Measurements from ENCODE around the gene E2F6. TPM values are rescaled to one million over a fixed set of nuclear protein-coding genes. Genes with fewer than 3 reads are reported as not detected.

E2F6 gene
- total RNA-seq, 4 donors from 2014 or later, result 29.4 to 46.1 (median 36.2) TPM

DNA sequence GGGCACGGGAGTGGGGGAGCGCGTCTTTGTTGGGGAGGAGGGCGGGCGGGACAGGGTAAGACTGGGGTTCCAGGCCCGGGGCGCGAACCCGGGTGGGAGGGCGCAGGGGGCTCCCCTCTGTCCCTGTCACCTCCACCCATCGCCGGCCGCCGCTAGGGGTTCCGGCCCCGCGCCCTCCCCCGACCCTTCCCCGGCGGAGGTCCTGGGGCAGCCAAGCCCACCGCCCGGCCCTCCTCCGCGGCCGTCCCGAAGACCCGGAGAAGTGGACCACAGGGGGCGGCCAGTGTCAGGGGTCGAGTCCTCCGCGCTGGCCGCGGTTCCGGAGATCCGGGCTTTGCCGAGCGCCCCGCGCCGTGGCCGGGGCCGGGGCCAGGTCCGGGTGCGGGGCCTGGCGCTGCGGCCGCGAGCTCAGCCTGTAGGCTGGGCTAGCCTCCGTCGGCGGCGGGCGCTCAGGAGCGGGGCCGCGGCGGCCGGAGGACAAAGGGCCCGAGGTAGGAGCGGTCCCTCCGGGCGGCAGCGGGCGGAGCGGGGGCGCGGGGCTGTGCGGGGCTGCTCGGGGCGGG, 16.6 kb upstream of the E2F6 start:
- intact Hi-C loops (cut with DNase I; ENCODE audit: low total_unique reads), result no loop called here
- Histone ChIP-seq H3K4me1 (peaks cover 0 to 7% of the 10 kb centered on the region in 2 donors), H3K36me3 (no peaks in the 10 kb centered on the region), H3K27me3 (no peaks in the 10 kb centered on the region), H3K4me3 (peak overlapping the region; percentile 54 to 60 (median 59)), H3K27ac (peak overlapping the region; percentile 49 to 78 (median 66)), H3K9me3 (no peaks in the 10 kb centered on the region)
- DNase-seq (no peak), ATAC-seq (peak in 1 of 2 donors; percentile 47)
- in situ Hi-C loops (cut with MboI; ENCODE audit: low sequenced_read_pairs in 4 of 4), result loop anchor here in 3 of 4 donors (25.0 kb wide), 2 partner anchors 205 to 305 kb away; no protein-coding TSS in a partner anchor
- TF ChIP-seq, protein P1, sequence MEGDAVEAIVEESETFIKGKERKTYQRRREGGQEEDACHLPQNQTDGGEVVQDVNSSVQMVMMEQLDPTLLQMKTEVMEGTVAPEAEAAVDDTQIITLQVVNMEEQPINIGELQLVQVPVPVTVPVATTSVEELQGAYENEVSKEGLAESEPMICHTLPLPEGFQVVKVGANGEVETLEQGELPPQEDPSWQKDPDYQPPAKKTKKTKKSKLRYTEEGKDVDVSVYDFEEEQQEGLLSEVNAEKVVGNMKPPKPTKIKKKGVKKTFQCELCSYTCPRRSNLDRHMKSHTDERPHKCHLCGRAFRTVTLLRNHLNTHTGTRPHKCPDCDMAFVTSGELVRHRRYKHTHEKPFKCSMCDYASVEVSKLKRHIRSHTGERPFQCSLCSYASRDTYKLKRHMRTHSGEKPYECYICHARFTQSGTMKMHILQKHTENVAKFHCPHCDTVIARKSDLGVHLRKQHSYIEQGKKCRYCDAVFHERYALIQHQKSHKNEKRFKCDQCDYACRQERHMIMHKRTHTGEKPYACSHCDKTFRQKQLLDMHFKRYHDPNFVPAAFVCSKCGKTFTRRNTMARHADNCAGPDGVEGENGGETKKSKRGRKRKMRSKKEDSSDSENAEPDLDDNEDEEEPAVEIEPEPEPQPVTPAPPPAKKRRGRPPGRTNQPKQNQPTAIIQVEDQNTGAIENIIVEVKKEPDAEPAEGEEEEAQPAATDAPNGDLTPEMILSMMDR (IDR thresholded peaks at IDR 0.05 in 4 of 5, conservative IDR thresholded peaks at IDR 0.05 in 1 of 5), result no peak
- peak in 1 of 2 donors; percentile 20 for TF ChIP-seq POLR2A (IDR thresholded peaks at IDR 0.05)

DNA sequence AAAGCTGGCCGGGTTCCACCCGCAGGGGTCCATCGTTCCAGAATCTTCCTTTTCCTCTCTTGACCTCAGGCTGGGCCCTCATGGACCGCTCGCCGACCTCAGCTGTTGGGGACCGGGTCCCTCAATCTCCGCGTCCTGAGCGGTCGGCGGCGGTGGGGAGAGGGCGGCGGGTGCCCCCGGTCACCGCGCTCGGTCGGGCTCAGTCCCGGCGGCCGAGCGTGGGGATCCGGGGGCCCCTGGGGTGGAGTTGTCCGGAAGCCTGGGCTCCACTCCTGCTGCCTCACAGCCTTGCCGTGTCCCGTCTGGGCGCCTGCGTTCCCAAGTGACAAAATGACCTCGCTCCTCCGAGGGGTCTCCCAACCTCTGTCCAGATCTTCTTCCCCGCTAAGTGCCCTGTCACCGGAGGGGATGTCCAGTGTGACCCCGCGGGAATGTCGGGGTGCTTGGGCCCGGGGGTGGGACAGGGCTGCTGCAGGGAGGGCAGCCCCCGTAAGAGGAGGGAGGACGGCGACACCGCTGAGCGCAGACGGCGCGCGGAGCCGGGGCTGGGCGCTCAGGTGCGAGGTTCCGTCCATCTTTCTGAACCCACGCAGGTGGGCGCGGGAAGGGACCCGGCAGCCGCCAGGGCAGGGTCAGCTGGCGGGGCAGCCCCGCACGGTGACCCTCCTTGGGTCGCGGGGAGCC, 16.0 kb upstream of the E2F6 start:
- Histone ChIP-seq H3K9me3 (no peaks in the 10 kb centered on the region), H3K27me3 (no peaks in the 10 kb centered on the region), H3K36me3 (no peaks in the 10 kb centered on the region), H3K4me3 (peak overlapping the region; percentile 54 to 60 (median 59)), H3K4me1 (peaks cover 0 to 7% of the 10 kb centered on the region in 2 donors), H3K27ac (peak overlapping the region; percentile 49 to 78 (median 66))
- DNase-seq (no peak), ATAC-seq (no peak)
- intact Hi-C loops (cut with DNase I; ENCODE audit: low total_unique reads), result no loop called here
- in situ Hi-C loops (cut with MboI; ENCODE audit: low sequenced_read_pairs in 4 of 4), result loop anchor here in 3 of 4 donors (25.0 kb wide), 2 partner anchors 205 to 305 kb away; no protein-coding TSS in a partner anchor
- TF ChIP-seq POLR2A (IDR thresholded peaks at IDR 0.05), result no peak
- TF ChIP-seq, protein P1 (IDR thresholded peaks at IDR 0.05 in 4 of 5, conservative IDR thresholded peaks at IDR 0.05 in 1 of 5), result no peak

DNA sequence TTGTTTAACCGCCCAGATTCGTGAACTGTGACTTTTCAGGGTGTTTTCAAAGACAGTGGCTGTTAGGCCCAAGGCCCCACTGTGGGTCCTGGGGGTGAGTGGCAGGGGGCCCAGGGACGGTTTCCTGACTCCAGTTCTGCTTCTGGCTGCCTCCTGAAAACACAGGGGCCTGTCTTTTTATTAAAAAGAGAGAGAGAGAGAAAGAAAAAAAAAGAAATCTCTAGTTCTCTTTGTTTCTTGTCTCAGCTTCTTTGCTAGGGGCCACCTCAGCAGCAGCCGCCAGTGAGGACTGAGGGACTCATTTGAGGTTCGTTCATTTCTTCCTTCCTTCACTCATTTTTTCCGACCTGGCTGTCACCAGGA, 15.4 kb upstream of the E2F6 start:
- in situ Hi-C loops (cut with MboI; ENCODE audit: low sequenced_read_pairs in 4 of 4), result loop anchor here in 3 of 4 donors (25.0 kb wide), 2 partner anchors 206 to 306 kb away; no protein-coding TSS in a partner anchor
- H3K27me3 ChIP-seq, result no peaks in the 10 kb centered on the region
- intact Hi-C loops (cut with DNase I; ENCODE audit: low total_unique reads), result no loop called here
- DNase-seq, result no peak
- TF ChIP-seq, protein P1 (IDR thresholded peaks at IDR 0.05 in 4 of 5, conservative IDR thresholded peaks at IDR 0.05 in 1 of 5), result no peak
- TF ChIP-seq POLR2A (IDR thresholded peaks at IDR 0.05), result no peak
- H3K36me3 ChIP-seq, result no peaks in the 10 kb centered on the region
- no peaks in the 10 kb centered on the region for H3K9me3 ChIP-seq
- no peak for ATAC-seq
- peaks cover 0 to 7% of the 10 kb centered on the region in 2 donors for H3K4me1 ChIP-seq
- no peak overlapping the region for H3K4me3 ChIP-seq
- peak overlapping the region; percentile 9 to 78 (median 56) for H3K27ac ChIP-seq

DNA sequence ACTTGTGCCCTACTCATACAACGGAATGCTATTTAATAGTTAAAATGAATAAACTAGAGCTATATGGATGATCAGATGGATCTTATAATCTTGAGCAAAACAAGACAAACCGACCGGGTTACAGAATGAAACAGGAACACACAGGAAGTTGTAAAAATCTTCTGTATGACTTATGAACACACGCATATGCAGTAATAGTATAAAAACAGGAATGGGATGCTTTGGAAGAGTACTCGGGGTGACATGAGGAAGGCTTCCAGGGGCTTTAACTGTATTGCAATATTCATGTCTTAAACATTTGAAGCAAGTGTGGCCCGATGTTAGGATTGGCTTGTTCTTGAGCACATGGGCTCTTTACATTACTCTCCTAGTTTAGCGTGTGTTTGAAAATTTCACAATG, 14.9 kb upstream of the E2F6 start:
- ATAC-seq (no peak), DNase-seq (no peak)
- H3K27me3 ChIP-seq, result no peaks in the 10 kb centered on the region
- no peaks in the 10 kb centered on the region for H3K36me3 ChIP-seq
- no peak overlapping the region for H3K4me3 ChIP-seq
- no peak for TF ChIP-seq POLR2A (IDR thresholded peaks at IDR 0.05)
- TF ChIP-seq, protein P1 (IDR thresholded peaks at IDR 0.05 in 4 of 5, conservative IDR thresholded peaks at IDR 0.05 in 1 of 5), result no peak
- intact Hi-C loops (cut with DNase I; ENCODE audit: low total_unique reads), result no loop called here
- no peaks in the 10 kb centered on the region for H3K9me3 ChIP-seq
- in situ Hi-C loops (cut with MboI; ENCODE audit: low sequenced_read_pairs in 4 of 4), result loop anchor here in 3 of 4 donors (25.0 kb wide), 2 partner anchors 206 to 306 kb away; no protein-coding TSS in a partner anchor
- peaks cover 0 to 7% of the 10 kb centered on the region in 2 donors for H3K4me1 ChIP-seq
- H3K27ac ChIP-seq, result peak overlapping the region in 1 of 4 donors; percentile 8
